Camera-type eye (tissue), 1 donor: ENCODE data around the gene PCGF2. TPM values are rescaled to one million over a fixed set of nuclear protein-coding genes. Genes with fewer than 3 reads are reported as not detected.

ENCODE experiments used
- total RNA-seq: library from RNA; depleted of rRNA; stranded (reverse); fragments of >200 nt; gene quantifications from one replicate; pipeline ENCODE4 v1.2.3, GENCODE V29; 2014

The PCGF2 gene
- total RNA-seq: 13.9 TPM

DNA sequence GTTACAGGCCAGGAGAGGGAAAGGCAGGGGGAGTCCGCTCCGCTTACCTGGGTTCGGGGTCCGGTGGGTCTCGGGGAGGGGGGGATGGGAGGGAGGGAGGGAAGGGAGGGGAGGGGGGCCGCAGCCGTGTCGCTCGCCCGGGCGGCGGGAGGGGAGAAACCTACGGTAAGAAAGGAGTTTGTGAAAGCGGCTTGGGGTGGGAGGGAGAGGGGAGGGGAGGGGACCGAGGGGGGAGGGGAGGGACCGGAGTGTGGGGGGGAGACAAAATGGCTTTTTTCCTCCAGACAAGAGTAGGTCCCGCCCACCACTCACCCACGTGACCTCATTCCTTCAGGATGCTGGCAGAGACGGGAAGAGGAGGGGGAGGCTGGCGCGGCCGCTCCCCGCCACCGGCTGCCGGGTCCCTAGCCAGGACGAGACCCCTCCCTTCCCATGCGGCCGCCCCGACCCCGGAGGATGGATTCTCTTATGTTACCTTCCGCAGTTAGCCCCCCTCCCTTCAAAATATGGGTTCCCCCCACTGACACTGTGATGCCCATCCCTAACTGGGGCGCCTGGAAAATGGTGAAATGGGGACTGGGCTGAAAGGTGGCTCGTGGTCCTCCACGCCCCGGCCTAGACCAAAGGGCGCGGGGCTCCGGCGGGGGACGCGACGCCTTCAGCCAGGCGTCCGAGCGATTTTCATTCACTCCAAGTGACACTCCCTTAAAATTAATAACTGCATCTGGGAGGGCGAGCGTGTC is at the start of gene PCGF2:
Gene PCGF2, minus strand, starts transcription at position 188 of the 743 bp plus-strand sequence. CDS start 7,934 bp downstream, outside the sequence.

DNA sequence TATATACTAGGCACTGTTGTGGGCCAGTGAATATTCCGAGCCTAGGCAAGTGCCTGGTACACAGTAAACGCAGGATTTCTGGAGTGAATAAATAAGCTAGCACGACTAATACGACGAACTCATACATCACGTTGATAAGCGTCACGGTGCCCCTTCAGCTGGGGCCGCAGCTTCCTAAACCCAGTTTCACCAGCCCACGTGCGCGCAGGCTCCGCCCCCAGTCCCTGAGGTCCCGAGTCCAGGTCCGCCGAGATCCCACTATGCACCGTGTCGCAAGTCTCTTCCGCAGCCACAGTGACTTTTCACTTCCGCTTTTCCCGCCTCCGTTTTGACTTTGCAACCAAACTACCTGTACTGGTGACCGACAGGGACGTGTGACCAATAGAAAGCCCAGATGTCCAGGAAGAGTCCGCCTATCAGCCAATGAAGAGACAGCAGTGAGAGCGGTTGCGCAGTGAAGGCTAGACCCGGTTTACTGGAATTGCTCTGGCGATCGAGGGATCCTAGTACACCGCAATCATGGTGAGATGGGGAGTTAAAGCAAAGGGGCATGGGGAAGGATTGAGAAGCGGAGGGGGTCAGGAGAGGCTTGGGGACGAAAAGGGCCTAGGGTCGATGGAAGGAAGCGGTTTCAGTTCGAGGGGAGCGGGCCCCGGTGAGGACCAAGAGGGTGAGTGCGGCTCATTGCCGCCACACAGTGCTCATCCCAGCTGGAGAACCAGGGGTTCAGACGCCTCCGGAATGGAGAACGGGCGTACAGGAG is 4.4 kb upstream of the PCGF2 start, which contains the start of gene PSMB3:
Gene PSMB3, plus strand, starts transcription at position 434 of the 763 bp plus-strand sequence. Its CDS starts 86 bp downstream, at position 520.

GRCh38 chr17:38729886-38730525 is 18.1 kb downstream of the PCGF2 start, which contains the start of gene CISD3:
TSS of gene CISD3 (plus strand) at chr17:38730341. CDS start at chr17:38730359, 18 bp downstream.

GRCh38 chr17:38704606-38705522 is 43.3 kb downstream of the PCGF2 start, which contains the start of gene MLLT6:
TSS of gene MLLT6 (plus strand) at chr17:38705273. CDS start at chr17:38705633, 360 bp downstream.

Other genes starting within 250 kb of the PCGF2 start
- 14.8 TPM for gene SRCIN1, start 142.4 kb downstream of the PCGF2 start, total RNA-seq
- gene EPOP, start 73.4 kb downstream of the PCGF2 start, total RNA-seq: 1.1 TPM
- gene MLLT6, start 43.1 kb downstream of the PCGF2 start, total RNA-seq: 87.1 TPM
- gene CISD3, start 18.0 kb downstream of the PCGF2 start, total RNA-seq: 1.9 TPM
- gene PSMB3, start 4.4 kb upstream of the PCGF2 start, total RNA-seq: 84.8 TPM
- gene PIP4K2B, start 51.2 kb upstream of the PCGF2 start, total RNA-seq: 101 TPM
- gene CWC25, start 77.0 kb upstream of the PCGF2 start, total RNA-seq: 20.3 TPM
- 1,179 TPM for gene RPL23, start 105.4 kb upstream of the PCGF2 start, total RNA-seq
- gene LASP1, start 121.7 kb upstream of the PCGF2 start, total RNA-seq: 83.0 TPM
- not detected for gene FBXO47, start 219.1 kb upstream of the PCGF2 start, total RNA-seq